WTC11 (cell line): ENCODE data around the gene GPER1. TPM values are rescaled to one million over a fixed set of nuclear protein-coding genes. Genes with fewer than 3 reads are reported as not detected.

Source experiments
- ATAC-seq: fragments of 200-7000 bp; cut with Tn5 transposase; 2 replicates; pipeline ENCODE4 v1.10.0; 2021; ENCODE audit warnings: mild to moderate bottlenecking, moderate library complexity
- CTCF ChIA-PET: fragments of 300-600 bp; sonication (Branson Sonifier 250); formaldehyde crosslinking; loops from one replicate; lab custom pipeline; 2021; ENCODE audit warnings: antibody characterized with exemption; lab: Charles Lee
- POLR2A ChIA-PET: fragments of 350-600 bp; sonication (Branson Sonifier 250); formaldehyde crosslinking; loops from one replicate; lab custom pipeline; 2021; ENCODE audit warnings: antibody characterized with exemption; lab: Charles Lee
- DNase-seq: peaks from one replicate; pipeline ENCODE4 v3.0.0; 2021; ENCODE audit warnings: low spot score
- H3K27ac Mint-ChIP-seq: 2 replicates; pipeline ENCODE4 v1.8.0; 2021; ENCODE audit warnings: mixed read lengths
- H3K27me3 Mint-ChIP-seq: 2 replicates; pipeline ENCODE4 v1.8.0; 2021; ENCODE audit warnings: low read depth, mild to moderate bottlenecking, moderate library complexity, mixed read lengths
- H3K36me3 Mint-ChIP-seq: 2 replicates; pipeline ENCODE4 v1.8.0; 2021; ENCODE audit warnings: mixed read lengths
- H3K4me1 Mint-ChIP-seq: 2 replicates; pipeline ENCODE4 v1.8.0; 2022; ENCODE audit warnings: mixed read lengths
- H3K4me3 Mint-ChIP-seq: 2 replicates; pipeline ENCODE4 v1.8.0; 2021; ENCODE audit warnings: mild to moderate bottlenecking, moderate library complexity, mixed read lengths
- H3K9me3 Mint-ChIP-seq: 2 replicates; pipeline ENCODE4 v1.8.0; 2021; ENCODE audit warnings: mixed read lengths
- AR ChIP-seq: fragments of 250-450 bp; sonication (Bioruptor Pico); IDR thresholded peaks from 2 replicates; pipeline ENCODE4 v1.9.0; 2021; ENCODE audit warnings: mild to moderate bottlenecking
- ATF6 ChIP-seq: sonication (generic); formaldehyde crosslinking; IDR thresholded peaks from 2 replicates; pipeline ENCODE4 v1.8.1; 2023; ENCODE audit warnings: mild to moderate bottlenecking, missing genetic modification reagents
- EMX1 ChIP-seq: fragments of 250-450 bp; sonication (Bioruptor Pico); IDR thresholded peaks from 2 replicates; pipeline ENCODE4 v1.8.0; 2021; ENCODE audit warnings: mild to moderate bottlenecking
- RORB ChIP-seq: fragments of 250-450 bp; sonication (Bioruptor Pico); IDR thresholded peaks from 2 replicates; pipeline ENCODE4 v1.9.0; 2021; ENCODE audit warnings: mild to moderate bottlenecking
- SMAD4 ChIP-seq: sonication (generic); formaldehyde crosslinking; IDR thresholded peaks from 2 replicates; pipeline ENCODE4 v1.8.0; 2022; ENCODE audit warnings: mild to moderate bottlenecking, missing genetic modification reagents
- TCF7 ChIP-seq: sonication (generic); formaldehyde crosslinking; IDR thresholded peaks from 2 replicates; pipeline ENCODE4 v1.8.0; 2022; ENCODE audit warnings: mild to moderate bottlenecking, low read depth, missing genetic modification reagents, moderate library complexity
- ZNF423 ChIP-seq: fragments of 250-450 bp; sonication (Bioruptor Pico); IDR thresholded peaks from 2 replicates; pipeline ENCODE4 v2.1.2; 2022; ENCODE audit warnings: mild to moderate bottlenecking, moderate library complexity
- total RNA-seq: library from RNA; stranded (reverse); gene quantifications from 3 replicates; pipeline ENCODE4 v1.2.3, GENCODE V29; 2021
- TF ChIP-seq, protein P1 (sequence below): sonication (generic); formaldehyde crosslinking; IDR thresholded peaks from 2 replicates; pipeline ENCODE4 v1.8.0; 2022; ENCODE audit warnings: mild to moderate bottlenecking, missing genetic modification reagents
- TF ChIP-seq, protein P2 (sequence below): fragments of 250-450 bp; sonication (Bioruptor Pico); IDR thresholded peaks from 2 replicates; pipeline ENCODE4 v1.9.0; 2021; ENCODE audit warnings: mild to moderate bottlenecking, borderline replicate concordance
- TF ChIP-seq, protein P3 (sequence below): sonication (generic); formaldehyde crosslinking; IDR thresholded peaks from 2 replicates; pipeline ENCODE4 v1.8.0; 2022; ENCODE audit warnings: mild to moderate bottlenecking, missing genetic modification reagents
- TF ChIP-seq, protein P4 (sequence below): sonication (generic); formaldehyde crosslinking; IDR thresholded peaks from 2 replicates; pipeline ENCODE4 v1.8.1; 2023; ENCODE audit warnings: mild to moderate bottlenecking, missing genetic modification reagents

The GPER1 gene
- total RNA-seq, 1 experiment from 2014 or later = 0.28 TPM

GRCh38 chr7:1054861-1055450, 33.0 kb upstream of the GPER1 start (continued):
- TF ChIP-seq ATF6 (CRISPR knock-in tag) (no peak), RORB (CRISPR knock-in tag) (no peak), EMX1 (CRISPR knock-in tag) (no peak), ZNF423 (CRISPR knock-in tag) (no peak), SMAD4 (CRISPR knock-in tag) (no peak), TCF7 (CRISPR knock-in tag) (no peak)
- TF ChIP-seq, protein P1, sequence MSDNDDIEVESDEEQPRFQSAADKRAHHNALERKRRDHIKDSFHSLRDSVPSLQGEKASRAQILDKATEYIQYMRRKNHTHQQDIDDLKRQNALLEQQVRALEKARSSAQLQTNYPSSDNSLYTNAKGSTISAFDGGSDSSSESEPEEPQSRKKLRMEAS (CRISPR knock-in tag) = no peak
- TF ChIP-seq, protein P2, sequence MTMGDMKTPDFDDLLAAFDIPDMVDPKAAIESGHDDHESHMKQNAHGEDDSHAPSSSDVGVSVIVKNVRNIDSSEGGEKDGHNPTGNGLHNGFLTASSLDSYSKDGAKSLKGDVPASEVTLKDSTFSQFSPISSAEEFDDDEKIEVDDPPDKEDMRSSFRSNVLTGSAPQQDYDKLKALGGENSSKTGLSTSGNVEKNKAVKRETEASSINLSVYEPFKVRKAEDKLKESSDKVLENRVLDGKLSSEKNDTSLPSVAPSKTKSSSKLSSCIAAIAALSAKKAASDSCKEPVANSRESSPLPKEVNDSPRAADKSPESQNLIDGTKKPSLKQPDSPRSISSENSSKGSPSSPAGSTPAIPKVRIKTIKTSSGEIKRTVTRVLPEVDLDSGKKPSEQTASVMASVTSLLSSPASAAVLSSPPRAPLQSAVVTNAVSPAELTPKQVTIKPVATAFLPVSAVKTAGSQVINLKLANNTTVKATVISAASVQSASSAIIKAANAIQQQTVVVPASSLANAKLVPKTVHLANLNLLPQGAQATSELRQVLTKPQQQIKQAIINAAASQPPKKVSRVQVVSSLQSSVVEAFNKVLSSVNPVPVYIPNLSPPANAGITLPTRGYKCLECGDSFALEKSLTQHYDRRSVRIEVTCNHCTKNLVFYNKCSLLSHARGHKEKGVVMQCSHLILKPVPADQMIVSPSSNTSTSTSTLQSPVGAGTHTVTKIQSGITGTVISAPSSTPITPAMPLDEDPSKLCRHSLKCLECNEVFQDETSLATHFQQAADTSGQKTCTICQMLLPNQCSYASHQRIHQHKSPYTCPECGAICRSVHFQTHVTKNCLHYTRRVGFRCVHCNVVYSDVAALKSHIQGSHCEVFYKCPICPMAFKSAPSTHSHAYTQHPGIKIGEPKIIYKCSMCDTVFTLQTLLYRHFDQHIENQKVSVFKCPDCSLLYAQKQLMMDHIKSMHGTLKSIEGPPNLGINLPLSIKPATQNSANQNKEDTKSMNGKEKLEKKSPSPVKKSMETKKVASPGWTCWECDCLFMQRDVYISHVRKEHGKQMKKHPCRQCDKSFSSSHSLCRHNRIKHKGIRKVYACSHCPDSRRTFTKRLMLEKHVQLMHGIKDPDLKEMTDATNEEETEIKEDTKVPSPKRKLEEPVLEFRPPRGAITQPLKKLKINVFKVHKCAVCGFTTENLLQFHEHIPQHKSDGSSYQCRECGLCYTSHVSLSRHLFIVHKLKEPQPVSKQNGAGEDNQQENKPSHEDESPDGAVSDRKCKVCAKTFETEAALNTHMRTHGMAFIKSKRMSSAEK = no peak
- TF ChIP-seq, protein P3, sequence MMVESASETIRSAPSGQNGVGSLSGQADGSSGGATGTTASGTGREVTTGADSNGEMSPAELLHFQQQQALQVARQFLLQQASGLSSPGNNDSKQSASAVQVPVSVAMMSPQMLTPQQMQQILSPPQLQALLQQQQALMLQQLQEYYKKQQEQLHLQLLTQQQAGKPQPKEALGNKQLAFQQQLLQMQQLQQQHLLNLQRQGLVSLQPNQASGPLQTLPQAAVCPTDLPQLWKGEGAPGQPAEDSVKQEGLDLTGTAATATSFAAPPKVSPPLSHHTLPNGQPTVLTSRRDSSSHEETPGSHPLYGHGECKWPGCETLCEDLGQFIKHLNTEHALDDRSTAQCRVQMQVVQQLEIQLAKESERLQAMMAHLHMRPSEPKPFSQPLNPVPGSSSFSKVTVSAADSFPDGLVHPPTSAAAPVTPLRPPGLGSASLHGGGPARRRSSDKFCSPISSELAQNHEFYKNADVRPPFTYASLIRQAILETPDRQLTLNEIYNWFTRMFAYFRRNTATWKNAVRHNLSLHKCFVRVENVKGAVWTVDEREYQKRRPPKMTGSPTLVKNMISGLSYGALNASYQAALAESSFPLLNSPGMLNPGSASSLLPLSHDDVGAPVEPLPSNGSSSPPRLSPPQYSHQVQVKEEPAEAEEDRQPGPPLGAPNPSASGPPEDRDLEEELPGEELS = no peak
- TF ChIP-seq, protein P4, sequence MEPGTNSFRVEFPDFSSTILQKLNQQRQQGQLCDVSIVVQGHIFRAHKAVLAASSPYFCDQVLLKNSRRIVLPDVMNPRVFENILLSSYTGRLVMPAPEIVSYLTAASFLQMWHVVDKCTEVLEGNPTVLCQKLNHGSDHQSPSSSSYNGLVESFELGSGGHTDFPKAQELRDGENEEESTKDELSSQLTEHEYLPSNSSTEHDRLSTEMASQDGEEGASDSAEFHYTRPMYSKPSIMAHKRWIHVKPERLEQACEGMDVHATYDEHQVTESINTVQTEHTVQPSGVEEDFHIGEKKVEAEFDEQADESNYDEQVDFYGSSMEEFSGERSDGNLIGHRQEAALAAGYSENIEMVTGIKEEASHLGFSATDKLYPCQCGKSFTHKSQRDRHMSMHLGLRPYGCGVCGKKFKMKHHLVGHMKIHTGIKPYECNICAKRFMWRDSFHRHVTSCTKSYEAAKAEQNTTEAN (CRISPR knock-in tag) = no peak

- H3K4me1 Mint-ChIP-seq = peaks cover 24% of the 10 kb centered on the region
- no peak for TF ChIP-seq AR (CRISPR knock-in tag)
- no peaks in the 10 kb centered on the region for H3K27me3 Mint-ChIP-seq
- DNase-seq (no peak), ATAC-seq (no peak)
- no peaks in the 10 kb centered on the region for H3K36me3 Mint-ChIP-seq
- ChIA-PET CTCF (interaction anchor here (1.1 to 2.1 kb wide), 4 partner anchors 10 to 68 kb away, joined by 4 to 11 read pairs (median 7); no protein-coding TSS in a partner anchor), POLR2A (no interaction called here)
- H3K9me3 Mint-ChIP-seq = no peaks in the 10 kb centered on the region
- H3K27ac Mint-ChIP-seq = no peak overlapping the region
- H3K4me3 Mint-ChIP-seq = no peak overlapping the region
Observed at GRCh38 chr7:1055491-1055955, 32.4 kb upstream of the GPER1 start.
